NCI-H146 treated with DMSO at 0.1 percent for 48 hours (cell line): ENCODE results near the gene CYP3A7.
"Not testable (repeated sequence)": the region's sequence is repeated elsewhere in the genome, so short reads cannot be mapped to it uniquely, and the experiment has no call there.

Source experiments
- DNase-seq: peaks from one replicate; lab custom pipeline; 2025; ENCODE audit not compliant: unreplicated experiment; lab: John Stamatoyannopoulos, UW

CYP3A7 gene

GRCh38 chr7:99742737-99743394, 7.9 kb upstream of the CYP3A7 start:
- DNase-seq: no peak

DNA sequence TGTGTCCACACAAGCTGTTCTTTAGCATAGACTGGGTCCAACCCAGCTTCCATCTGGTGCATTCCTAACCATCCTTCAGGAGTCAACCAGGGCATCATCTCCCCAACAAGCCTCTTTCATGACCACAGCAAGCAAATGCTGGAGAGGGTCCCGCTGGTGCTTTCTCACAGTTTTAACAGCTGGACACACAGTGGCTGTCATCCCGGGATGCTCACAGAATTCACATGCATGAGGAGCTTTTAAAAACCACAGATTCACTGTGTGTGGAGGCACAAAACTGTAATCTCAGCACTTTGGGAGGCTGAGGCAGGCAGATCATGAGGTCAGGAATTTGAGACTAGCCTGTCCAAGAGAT, 6.4 kb upstream of the CYP3A7 start:
- DNase-seq: no peak

- DNase-seq: no peak
Measured at GRCh38 chr7:99740573-99741440, 5.8 kb upstream of the CYP3A7 start.

GRCh38 chr7:99739699-99740572, 4.9 kb upstream of the CYP3A7 start:
- no peak for DNase-seq

- DNase-seq: no peak
Measured at GRCh38 chr7:99737726-99738125, 2.7 kb upstream of the CYP3A7 start.

GRCh38 chr7:99736667-99737066, 1.7 kb upstream of the CYP3A7 start:
- not testable (repeated sequence) for DNase-seq

DNA sequence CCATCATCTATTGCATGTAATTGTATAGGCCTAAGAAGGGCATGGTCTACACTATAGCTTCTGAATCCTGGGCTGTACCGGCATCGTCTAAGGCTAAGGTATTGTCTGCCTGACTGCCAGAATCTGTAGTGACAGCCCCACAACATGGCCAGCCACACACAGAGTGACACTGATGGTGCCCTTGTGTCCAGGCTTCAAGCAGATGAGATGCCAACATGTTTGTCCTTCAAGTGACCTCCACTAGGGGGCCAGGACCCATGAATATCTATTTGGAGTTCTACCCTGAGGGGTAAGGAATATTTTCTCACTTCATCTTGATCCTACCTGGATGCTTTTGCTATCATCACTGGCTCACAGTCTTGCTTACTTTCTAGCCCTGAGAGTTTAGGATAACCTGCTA, 1.5 kb downstream of the CYP3A7 start:
- no peak for DNase-seq

GRCh38 chr7:99733003-99733402, 2.0 kb downstream of the CYP3A7 start:
- DNase-seq: no peak

- DNase-seq: no peak
Measured at GRCh38 chr7:99731638-99732374, 3.2 kb downstream of the CYP3A7 start.

GRCh38 chr7:99730992-99731391, 4.0 kb downstream of the CYP3A7 start:
- no peak for DNase-seq

DNA sequence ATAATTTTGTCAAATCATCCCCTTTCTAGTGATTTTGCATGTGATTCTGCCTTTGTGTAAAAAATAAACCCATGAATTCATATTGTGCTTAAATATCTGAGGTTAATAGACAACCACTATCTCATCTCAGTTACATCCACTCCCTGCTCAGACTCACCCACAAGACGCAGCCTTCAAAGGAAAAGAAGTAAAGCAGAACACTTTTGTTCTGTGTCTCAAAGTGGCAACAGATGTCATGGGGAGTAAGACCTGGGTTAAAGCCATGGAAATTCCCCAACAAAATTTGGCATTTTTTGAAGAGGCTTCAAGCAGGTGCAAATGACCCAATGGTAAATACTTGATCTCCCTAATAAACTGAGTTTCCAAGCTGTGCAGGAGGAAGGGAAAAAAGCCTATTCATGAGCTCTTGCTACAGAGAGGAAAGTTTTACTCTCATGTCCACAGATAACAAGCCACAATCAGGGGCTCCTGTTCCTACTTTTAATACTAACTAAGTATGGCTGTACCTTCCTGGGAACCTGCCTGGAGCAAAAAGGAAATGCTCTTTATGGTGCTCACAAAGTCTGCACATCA, 4.7 kb downstream of the CYP3A7 start:
- DNase-seq: no peak

GRCh38 chr7:99729486-99730237, 5.3 kb downstream of the CYP3A7 start:
- no peak for DNase-seq

- DNase-seq: no peak
Measured at GRCh38 chr7:99728615-99729014, 6.4 kb downstream of the CYP3A7 start.

DNA sequence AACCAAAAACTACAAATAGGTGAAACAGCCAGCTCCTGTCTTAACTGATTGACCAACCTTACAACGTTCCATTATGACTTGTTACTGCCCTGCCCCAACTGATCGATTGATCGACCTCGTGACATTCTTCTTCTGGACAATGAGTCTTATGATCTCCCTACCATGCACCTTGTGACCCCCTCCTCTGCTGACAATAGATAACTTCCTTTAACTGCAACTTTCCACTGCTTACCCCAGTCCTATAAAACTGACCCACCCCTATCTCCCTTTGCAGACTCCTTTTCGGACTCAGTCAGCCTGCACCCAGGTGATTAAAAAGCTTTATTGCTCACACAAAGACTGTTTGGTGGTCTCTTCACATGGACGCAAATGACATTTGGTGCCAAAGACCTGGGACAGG, 11.8 kb downstream of the CYP3A7 start:
- not testable (repeated sequence) for DNase-seq

GRCh38 chr7:99720800-99721595, 14.0 kb downstream of the CYP3A7 start:
- no peak for DNase-seq

GRCh38 chr7:99719996-99720769, 14.8 kb downstream of the CYP3A7 start:
- no peak for DNase-seq

DNA sequence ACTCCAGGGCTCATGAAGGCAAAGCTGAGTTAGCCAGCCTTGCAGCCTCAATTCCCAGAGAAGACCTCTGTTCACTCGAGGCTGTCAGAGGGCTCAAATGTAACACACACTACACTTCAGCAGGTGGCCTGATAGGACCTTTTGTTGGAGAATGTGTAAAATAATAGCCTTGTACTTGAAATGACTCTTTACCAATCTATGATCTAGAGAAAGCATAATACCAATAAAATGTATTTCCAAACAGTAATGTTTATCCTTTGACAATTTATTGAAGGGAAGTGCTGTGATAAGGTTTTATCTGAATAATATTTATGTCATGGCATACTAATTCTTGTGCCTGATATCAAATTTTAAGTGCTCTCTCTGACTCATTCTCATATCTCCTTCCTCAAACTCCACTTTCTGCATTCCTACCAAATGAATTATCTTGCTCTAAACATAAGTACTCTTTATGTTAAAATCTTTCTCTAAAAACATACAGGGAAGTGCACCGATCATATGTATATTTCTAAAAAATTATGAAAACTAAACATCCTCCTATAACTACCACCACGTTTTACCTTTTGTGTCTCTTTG, 20.9 kb downstream of the CYP3A7 start:
- peak; percentile 4 for DNase-seq
